Loucy (cell line): ENCODE data around the gene ITSN1.

ENCODE experiments used
- EZH2phosphoT487 ChIP-seq: fragments of 200-600 bp; IDR thresholded peaks from 2 replicates; pipeline ENCODE4 v1.6.1; 2018; ENCODE audit warnings: antibody characterized with exemption, mild to moderate bottlenecking, moderate library complexity, borderline replicate concordance
- TF ChIP-seq, protein P1 (sequence below): fragments of 200-600 bp; sonication (generic); conservative IDR thresholded peaks from 2 replicates; pipeline ENCODE4 v1.5.1; 2014; ENCODE audit warnings: mild to moderate bottlenecking, antibody characterized with exemption, low read length

DNA sequence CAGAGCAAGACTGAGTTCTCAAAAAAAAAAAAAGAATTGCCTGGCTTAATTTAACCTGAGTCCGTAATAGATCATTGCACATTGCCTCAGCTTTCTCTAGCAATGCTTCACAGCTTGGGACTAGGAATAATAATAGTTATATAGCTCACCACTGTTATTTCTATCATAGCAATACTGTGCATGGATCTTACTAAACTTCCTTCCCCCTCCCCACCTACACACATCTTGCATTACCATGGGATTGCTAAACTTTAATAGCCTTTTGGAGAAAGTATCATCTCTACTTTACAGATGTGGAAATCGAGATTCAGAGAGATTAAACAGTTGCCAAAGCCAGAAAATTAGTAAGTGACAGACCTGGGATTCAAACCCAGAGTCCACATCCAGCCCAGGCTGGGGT, 173.9 kb downstream of the ITSN1 start:
- TF ChIP-seq, protein P1, sequence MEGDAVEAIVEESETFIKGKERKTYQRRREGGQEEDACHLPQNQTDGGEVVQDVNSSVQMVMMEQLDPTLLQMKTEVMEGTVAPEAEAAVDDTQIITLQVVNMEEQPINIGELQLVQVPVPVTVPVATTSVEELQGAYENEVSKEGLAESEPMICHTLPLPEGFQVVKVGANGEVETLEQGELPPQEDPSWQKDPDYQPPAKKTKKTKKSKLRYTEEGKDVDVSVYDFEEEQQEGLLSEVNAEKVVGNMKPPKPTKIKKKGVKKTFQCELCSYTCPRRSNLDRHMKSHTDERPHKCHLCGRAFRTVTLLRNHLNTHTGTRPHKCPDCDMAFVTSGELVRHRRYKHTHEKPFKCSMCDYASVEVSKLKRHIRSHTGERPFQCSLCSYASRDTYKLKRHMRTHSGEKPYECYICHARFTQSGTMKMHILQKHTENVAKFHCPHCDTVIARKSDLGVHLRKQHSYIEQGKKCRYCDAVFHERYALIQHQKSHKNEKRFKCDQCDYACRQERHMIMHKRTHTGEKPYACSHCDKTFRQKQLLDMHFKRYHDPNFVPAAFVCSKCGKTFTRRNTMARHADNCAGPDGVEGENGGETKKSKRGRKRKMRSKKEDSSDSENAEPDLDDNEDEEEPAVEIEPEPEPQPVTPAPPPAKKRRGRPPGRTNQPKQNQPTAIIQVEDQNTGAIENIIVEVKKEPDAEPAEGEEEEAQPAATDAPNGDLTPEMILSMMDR, result no peak
- no peak for TF ChIP-seq EZH2phosphoT487
